ENCODE results near the gene IGFBP3. TPM values are rescaled to one million over a fixed set of nuclear protein-coding genes. Genes with fewer than 3 reads are reported as not detected.

Gene IGFBP3
- polyA plus RNA-seq, 1 donor from 2014 or later: 1.6 TPM

DNA sequence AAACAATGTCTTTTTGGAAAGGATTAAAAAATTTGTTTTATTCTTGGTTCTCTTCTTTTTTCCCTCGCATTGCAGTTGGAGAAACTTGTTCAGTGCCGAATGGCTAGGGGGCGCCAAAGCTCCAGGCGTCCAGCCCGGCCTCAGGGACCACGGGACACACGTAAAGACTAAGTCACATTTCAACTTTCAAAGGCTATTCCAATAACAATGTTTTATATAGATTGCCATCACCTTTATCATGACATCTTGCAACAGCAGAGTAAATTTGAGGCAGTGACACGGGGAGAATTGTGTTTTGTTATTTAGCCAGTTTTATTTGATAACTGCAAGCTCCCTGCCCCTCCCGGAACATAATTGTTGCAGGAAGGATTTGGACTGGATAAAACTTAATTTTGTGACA is 2.2 kb upstream of the IGFBP3 start:
- Histone ChIP-seq H3K27ac (ENCODE audit: low read length) (no peak overlapping the region), H3K36me3 (ENCODE audit: insufficient read depth, low read length) (no peaks in the 10 kb centered on the region), H3K4me3 (ENCODE audit: low read length) (no peak overlapping the region), H4K20me1 (ENCODE audit: insufficient read depth) (no peaks in the 10 kb centered on the region), H3K9me3 (ENCODE audit: low read length) (no peaks in the 10 kb centered on the region), H3K9ac (ENCODE audit: low read length) (no peak overlapping the region), H3F3A (ENCODE audit: insufficient read depth, low read length, poor library complexity, severe bottlenecking) (peaks cover 3% of the 10 kb centered on the region), H3K9me2 (ENCODE audit: insufficient read depth, low read length) (no peaks in the 10 kb centered on the region), H3K79me2 (replicated peaks; ENCODE audit: insufficient read depth, low read length) (no peaks in the 10 kb centered on the region), H3K4me2 (ENCODE audit: low read length) (no peak overlapping the region), H2AFZ (ENCODE audit: low read depth, low read length) (no peak overlapping the region), H3K27me3 (ENCODE audit: insufficient read depth, low read depth, low read length) (peaks cover 43% of the 10 kb centered on the region)
- TF ChIP-seq, protein P1, sequence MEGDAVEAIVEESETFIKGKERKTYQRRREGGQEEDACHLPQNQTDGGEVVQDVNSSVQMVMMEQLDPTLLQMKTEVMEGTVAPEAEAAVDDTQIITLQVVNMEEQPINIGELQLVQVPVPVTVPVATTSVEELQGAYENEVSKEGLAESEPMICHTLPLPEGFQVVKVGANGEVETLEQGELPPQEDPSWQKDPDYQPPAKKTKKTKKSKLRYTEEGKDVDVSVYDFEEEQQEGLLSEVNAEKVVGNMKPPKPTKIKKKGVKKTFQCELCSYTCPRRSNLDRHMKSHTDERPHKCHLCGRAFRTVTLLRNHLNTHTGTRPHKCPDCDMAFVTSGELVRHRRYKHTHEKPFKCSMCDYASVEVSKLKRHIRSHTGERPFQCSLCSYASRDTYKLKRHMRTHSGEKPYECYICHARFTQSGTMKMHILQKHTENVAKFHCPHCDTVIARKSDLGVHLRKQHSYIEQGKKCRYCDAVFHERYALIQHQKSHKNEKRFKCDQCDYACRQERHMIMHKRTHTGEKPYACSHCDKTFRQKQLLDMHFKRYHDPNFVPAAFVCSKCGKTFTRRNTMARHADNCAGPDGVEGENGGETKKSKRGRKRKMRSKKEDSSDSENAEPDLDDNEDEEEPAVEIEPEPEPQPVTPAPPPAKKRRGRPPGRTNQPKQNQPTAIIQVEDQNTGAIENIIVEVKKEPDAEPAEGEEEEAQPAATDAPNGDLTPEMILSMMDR (IDR thresholded peaks at IDR 0.05; ENCODE audit: poor library complexity, severe bottlenecking): peak; percentile 85
- TF ChIP-seq MXI1 (conservative IDR thresholded peaks at IDR 0.05; ENCODE audit: poor library complexity, severe bottlenecking) (no peak), RAD21 (conservative IDR thresholded peaks at IDR 0.05) (peak; percentile 87), EZH2 (IDR thresholded peaks at IDR 0.05; ENCODE audit: borderline replicate concordance, insufficient read depth, low read length, poor library complexity, severe bottlenecking) (no peak), TAF1 (IDR thresholded peaks at IDR 0.05; ENCODE audit: low read depth) (no peak), EP300 (conservative IDR thresholded peaks at IDR 0.05; ENCODE audit: poor library complexity, severe bottlenecking) (no peak), POLR2AphosphoS5 (IDR thresholded peaks at IDR 0.05) (no peak), SMC3 (conservative IDR thresholded peaks at IDR 0.05; ENCODE audit: poor library complexity) (peak; percentile 84)
- TF ChIP-seq, protein P2, sequence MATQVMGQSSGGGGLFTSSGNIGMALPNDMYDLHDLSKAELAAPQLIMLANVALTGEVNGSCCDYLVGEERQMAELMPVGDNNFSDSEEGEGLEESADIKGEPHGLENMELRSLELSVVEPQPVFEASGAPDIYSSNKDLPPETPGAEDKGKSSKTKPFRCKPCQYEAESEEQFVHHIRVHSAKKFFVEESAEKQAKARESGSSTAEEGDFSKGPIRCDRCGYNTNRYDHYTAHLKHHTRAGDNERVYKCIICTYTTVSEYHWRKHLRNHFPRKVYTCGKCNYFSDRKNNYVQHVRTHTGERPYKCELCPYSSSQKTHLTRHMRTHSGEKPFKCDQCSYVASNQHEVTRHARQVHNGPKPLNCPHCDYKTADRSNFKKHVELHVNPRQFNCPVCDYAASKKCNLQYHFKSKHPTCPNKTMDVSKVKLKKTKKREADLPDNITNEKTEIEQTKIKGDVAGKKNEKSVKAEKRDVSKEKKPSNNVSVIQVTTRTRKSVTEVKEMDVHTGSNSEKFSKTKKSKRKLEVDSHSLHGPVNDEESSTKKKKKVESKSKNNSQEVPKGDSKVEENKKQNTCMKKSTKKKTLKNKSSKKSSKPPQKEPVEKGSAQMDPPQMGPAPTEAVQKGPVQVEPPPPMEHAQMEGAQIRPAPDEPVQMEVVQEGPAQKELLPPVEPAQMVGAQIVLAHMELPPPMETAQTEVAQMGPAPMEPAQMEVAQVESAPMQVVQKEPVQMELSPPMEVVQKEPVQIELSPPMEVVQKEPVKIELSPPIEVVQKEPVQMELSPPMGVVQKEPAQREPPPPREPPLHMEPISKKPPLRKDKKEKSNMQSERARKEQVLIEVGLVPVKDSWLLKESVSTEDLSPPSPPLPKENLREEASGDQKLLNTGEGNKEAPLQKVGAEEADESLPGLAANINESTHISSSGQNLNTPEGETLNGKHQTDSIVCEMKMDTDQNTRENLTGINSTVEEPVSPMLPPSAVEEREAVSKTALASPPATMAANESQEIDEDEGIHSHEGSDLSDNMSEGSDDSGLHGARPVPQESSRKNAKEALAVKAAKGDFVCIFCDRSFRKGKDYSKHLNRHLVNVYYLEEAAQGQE (IDR thresholded peaks at IDR 0.05; ENCODE audit: borderline replicate concordance): no peak

DNA sequence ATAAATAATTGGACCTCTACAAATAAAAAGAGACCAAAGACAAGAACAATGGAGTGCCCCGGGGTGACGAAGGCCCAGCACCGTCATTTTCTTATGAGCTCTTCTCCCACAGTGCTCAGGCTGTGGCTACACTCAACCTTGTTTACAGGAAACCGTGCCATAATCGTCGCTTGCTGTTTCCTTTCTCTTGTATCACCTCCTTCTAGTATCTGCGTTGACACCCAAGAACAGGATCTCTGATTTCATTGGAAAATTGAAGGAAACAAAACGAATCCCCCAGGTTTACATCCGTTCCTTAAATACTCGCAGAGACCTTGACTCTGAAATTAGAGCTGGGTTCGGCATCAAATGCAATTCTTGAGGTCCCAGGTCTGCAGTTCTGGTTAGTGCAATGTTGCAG is 1.7 kb upstream of the IGFBP3 start:
- H3K27me3 ChIP-seq (ENCODE audit: insufficient read depth, low read depth, low read length): peaks cover 43% of the 10 kb centered on the region

More for the DNA sequence above, 1.7 kb upstream of the IGFBP3 start:
- H3K4me2 ChIP-seq (ENCODE audit: low read length): no peak overlapping the region
- H3K4me3 ChIP-seq (ENCODE audit: low read length): no peak overlapping the region
- H3F3A ChIP-seq (ENCODE audit: insufficient read depth, low read length, poor library complexity, severe bottlenecking): peaks cover 3% of the 10 kb centered on the region
- H2AFZ ChIP-seq (ENCODE audit: low read depth, low read length): no peak overlapping the region
- no peaks in the 10 kb centered on the region for H3K36me3 ChIP-seq (ENCODE audit: insufficient read depth, low read length)
- no peaks in the 10 kb centered on the region for H3K79me2 ChIP-seq (replicated peaks; ENCODE audit: insufficient read depth, low read length)
- H3K9ac ChIP-seq (ENCODE audit: low read length): no peak overlapping the region
- H4K20me1 ChIP-seq (ENCODE audit: insufficient read depth): no peaks in the 10 kb centered on the region
- H3K9me3 ChIP-seq (ENCODE audit: low read length): no peaks in the 10 kb centered on the region
- TF ChIP-seq, protein P1 (IDR thresholded peaks at IDR 0.05; ENCODE audit: poor library complexity, severe bottlenecking): no peak
- TF ChIP-seq EZH2 (IDR thresholded peaks at IDR 0.05; ENCODE audit: borderline replicate concordance, insufficient read depth, low read length, poor library complexity, severe bottlenecking): no peak
- no peak for TF ChIP-seq SMC3 (conservative IDR thresholded peaks at IDR 0.05; ENCODE audit: poor library complexity)
- no peak overlapping the region for H3K27ac ChIP-seq (ENCODE audit: low read length)
- no peaks in the 10 kb centered on the region for H3K9me2 ChIP-seq (ENCODE audit: insufficient read depth, low read length)
